A549 treated with DMSO at 1 μM for 4 hours (cell line): ENCODE results near the gene ERGIC3. TPM values are rescaled to one million over a fixed set of nuclear protein-coding genes. Genes with fewer than 3 reads are reported as not detected.

Experiments used
- total RNA-seq: library from RNA; stranded (reverse); fragments of 200-300 nt; extraction: Qiagen RNA extraction; gene quantifications from 5 replicates; pipeline ENCODE4 v1.2.3, GENCODE V29; 2022; ENCODE audit warnings: low read depth

The ERGIC3 gene
- 231 to 244 TPM (median 237 TPM) in 5 replicates for total RNA-seq

DNA sequence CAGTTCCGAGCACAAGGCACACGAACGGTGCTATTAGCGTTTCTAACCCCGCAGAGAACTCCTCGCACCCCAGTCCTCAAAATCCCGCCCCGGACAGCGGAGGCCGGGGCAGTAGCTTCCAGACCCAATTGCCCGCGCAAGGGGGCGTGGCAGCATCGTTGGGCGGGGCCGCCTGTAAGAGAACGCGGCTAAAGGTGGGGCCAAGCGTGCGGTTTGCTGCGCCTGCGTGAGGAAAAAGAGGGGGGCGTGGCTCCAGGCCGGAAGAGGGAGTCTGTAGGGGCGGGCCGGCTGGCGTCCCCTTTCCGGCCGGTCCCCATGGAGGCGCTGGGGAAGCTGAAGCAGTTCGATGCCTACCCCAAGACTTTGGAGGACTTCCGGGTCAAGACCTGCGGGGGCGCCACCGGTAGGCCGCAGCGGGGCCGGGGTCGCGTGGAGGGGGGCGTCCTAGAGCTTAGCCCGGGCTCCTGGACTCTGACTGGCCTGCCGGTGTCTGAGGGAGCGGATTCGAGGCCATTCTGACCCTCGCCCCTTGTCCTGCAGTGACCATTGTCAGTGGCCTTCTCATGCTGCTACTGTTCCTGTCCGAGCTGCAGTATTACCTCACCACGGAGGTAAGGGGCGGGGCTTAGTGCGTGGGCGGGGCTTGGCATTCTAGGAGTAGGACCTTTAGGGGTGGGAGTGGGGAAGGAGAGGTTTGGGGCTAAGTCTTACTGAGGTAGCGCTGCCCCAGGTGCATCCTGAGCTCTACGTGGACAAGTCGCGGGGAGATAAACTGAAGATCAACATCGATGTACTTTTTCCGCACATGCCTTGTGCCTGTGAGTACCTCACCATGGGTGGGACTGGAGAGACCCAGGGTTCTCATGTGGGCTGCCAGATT lies at the start of gene ERGIC3:
Gene ERGIC3 (plus strand): TSS at position 296 of the 880 bp plus-strand sequence. CDS start 20 bp downstream, at position 316.

DNA sequence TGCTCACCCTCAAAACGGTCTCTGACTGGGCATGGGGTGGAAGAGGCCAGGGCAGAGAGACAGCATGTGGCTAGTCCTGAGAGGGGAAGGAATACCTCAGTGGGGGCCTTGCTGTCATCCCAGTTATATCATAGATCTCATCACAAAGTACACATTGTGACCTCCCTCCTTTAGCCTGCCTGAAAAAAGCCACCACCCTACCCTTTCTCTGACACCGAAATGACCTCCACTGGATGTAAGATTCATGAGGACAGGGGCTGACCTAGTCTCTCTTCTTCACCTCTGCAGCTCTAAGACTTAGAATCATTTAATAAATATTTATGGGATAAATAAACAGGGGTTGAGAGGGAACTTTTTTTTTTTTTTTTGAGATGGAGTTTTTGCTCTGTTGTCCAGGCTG lies 12.3 kb upstream of the ERGIC3 start, which contains the start of gene C20orf173:
Gene C20orf173 (minus strand): TSS at position 101 of the 400 bp plus-strand sequence. CDS start 279 bp downstream, outside the sequence.

Other genes starting within 250 kb of the ERGIC3 start
- gene FAM83C, start 249.7 kb upstream of the ERGIC3 start, total RNA-seq, result 0.02 to 0.06 TPM in 2 of 5 replicates, not detected in the others
- 30.4 to 37.1 TPM (median 35.1 TPM) in 5 replicates for gene UQCC1, start 130.1 kb upstream of the ERGIC3 start, total RNA-seq
- 0.03 TPM in 1 of 5 replicates, not detected in the others for gene GDF5, start 103.8 kb upstream of the ERGIC3 start, total RNA-seq
- gene CEP250, start 86.5 kb upstream of the ERGIC3 start, total RNA-seq, result 23.6 to 33.8 TPM (median 30.0 TPM) in 5 replicates
- not detected in 5 replicates for gene C20orf173, start 12.4 kb upstream of the ERGIC3 start, total RNA-seq
- 3.0 to 5.2 TPM (median 4.8 TPM) in 5 replicates for gene SPAG4, start 73.8 kb downstream of the ERGIC3 start, total RNA-seq
- 186 to 230 TPM (median 216 TPM) in 5 replicates for gene CPNE1, start 122.8 kb downstream of the ERGIC3 start, total RNA-seq
- 85.5 to 93.3 TPM (median 88.4 TPM) in 5 replicates for gene RBM12, start 122.8 kb downstream of the ERGIC3 start, total RNA-seq
- gene NFS1, start 157.3 kb downstream of the ERGIC3 start, total RNA-seq, result 22.5 to 38.1 TPM (median 36.8 TPM) in 5 replicates
- 323 to 402 TPM (median 335 TPM) in 5 replicates for gene ROMO1, start 157.3 kb downstream of the ERGIC3 start, total RNA-seq
- 170 to 198 TPM (median 178 TPM) in 5 replicates for gene RBM39, start 200.2 kb downstream of the ERGIC3 start, total RNA-seq
- gene PHF20, start 229.9 kb downstream of the ERGIC3 start, total RNA-seq, result 20.5 to 28.2 TPM (median 24.0 TPM) in 5 replicates